Activated T-cell treated with anti-CD3 and anti-CD28 coated beads, Interleukin-2, amount 50 U/mL, for 1 hour (primary cell): ENCODE results near the gene SEC31A.

Experiments
- DNase-seq: peaks from one replicate; pipeline ENCODE4 v3.0.0-alpha.2; 2020

SEC31A gene

DNA sequence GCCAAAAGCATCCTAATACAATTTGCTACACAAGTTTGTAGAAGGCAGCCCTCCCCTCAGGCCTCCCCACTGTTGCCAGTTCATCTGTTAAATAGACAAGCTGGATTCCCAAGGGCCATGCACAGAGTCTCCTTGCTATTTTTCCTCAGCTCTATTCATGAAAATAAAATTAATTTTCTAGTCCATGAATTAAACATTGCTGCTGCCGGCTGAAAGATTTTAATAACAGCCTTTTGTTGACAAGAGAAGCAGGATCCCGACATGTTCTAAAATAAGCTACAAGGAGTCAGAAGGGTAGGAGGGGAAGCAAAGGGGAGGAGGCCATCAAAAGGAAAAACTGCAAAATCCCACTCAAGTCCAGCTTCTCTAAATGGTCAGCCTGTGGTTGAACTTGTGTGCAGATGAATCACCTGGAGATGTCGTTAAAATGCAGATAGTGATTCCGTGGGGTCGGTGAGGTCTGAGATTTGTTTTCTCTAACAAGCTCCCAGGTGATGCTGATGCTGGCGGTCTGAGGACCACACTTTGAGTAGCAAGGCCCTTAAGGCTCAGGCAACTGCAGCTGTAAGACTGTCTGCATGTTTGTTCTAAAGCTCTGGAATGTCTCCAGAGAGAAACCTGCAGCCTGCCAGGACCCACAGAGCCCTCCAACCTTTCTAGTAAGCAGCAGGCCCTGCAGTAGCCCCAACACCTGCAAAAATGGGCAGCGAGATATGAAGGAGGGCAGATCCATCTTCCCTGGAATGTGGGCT, 101.8 kb downstream of the SEC31A start:
- no peak for DNase-seq

DNA sequence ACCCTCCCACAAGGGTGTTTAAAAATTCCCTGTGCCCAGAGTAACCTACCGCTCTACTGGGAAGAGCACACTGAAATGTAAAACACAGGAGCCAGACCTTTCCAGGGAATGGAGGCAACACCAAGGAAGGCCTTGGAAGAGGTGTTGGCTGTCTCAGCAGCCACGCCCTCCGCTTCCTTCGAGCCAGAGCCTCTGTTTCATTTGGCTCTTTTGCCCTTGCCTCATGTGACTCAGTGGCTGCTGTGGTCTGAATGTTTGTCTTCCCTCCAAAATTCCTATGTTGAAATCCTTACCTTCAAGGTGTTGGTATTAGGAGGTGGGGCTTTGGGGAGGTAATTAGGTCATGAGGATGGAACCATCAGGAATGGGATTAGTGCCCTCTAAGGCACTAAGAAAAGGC, 103.6 kb downstream of the SEC31A start:
- DNase-seq = no peak

- no peak for DNase-seq
Measured at GRCh38 chr4:82786828-82787227, 104.1 kb downstream of the SEC31A start.

DNA sequence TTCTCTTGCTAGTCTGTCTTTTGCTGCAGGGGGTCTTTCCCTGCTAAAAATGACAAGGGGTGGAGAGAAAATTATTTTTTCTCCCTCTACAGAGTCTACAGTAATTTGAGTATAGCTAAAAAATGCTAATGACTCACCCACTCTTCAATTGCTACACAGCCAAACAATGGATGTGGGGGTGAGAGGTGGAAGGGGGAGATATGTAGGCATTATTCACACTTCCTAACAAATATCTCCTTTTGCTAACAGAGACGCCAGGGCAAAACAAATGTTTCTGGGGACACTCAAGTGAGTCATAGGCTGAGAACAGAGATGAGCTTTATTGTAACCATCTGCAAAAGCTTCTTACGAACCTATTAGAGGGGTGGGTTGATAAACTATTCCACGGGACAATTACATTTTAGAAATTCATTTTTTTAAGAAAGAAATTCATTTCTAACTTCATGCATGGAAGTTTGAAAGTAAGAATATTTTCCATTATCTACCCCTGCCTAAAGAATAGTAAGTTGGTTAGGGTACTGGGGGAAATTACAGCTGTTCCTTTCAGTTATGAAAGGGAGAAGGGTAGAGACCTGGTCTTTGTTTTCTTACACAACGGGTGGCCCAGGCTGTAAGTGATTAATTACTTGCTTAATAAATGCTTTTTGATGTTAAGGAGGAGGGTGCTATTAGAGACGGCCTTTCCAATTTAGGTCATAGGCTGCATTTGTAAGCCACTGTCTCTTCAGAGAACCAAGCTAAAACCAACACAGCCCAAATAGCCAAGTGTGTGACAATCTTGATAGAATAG, 105.1 kb downstream of the SEC31A start:
- DNase-seq = no peak

DNA sequence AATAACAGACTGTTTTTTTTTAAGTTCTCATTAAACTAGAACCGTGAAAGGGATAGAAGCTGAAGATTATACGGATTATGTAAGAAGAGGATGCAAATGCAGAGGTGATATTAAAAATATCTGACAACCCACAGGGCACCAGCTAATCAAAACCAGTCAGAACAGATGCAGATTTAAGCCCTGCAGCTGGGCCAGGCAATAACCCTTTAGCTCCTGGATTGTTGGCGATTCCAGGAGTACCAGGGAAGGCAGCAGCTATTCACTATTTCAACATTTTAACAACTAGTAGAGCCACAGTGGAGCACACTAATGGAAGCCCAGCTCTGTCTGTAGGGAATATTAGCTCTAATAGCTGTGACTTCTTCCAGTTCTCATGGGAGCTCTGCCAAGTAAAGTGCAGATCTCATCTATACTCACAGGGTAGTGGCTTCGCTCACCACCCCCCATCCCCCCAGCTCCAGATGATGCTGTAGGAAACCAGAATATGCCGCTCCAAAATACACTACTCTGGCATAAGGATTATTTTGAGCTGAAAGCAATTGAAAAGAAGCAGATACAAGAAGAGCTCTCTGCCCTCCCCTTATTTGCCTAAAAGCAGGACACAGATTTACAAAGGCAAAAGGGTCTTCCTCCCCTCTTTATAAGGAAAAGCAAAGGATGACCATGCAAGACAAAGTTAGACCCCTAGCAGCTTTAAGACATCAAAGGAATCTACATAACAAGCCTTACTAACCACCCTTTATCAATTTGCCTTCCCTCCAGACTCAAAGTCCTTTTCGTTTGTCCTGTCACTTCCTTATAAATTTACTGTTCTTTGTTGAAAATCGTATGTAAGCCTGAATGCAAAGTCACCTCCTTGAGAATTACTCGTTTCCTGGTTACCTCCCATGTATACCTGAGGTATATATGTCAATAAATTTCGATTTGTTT, 106.0 kb downstream of the SEC31A start:
- no peak for DNase-seq

DNA sequence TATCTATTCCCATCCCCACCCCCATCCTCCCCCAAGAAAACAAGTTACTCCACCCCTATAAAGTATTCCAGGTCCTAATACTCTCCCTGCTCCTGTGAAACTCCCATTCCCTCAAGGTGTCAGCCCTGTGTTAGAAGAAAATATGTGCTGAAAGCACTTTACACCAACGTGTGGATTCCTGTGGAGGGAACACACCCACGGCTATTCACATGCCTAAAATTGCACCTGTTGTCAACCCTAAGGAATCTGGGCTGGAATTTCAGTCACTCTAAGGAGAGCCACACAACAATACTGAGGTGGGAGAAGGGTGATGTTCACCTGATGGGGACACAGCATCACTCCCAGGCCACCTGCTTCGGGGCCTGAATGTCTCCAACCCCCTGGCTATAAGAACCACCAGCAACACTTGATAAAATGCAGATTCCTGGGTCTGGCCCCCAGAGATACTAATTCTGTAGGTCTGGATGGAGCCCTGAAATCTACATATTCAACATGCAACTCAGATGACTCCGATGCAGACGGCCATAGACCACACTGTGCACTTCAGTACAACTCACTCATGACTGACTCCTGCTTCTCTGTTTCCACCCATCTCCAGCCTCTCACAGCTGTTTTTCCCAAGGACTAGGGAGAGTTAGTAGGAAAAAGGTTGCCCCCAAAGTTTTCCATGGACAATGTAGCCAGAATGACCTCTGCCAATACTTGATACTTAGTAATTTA, 108.2 kb downstream of the SEC31A start:
- DNase-seq = no peak

DNA sequence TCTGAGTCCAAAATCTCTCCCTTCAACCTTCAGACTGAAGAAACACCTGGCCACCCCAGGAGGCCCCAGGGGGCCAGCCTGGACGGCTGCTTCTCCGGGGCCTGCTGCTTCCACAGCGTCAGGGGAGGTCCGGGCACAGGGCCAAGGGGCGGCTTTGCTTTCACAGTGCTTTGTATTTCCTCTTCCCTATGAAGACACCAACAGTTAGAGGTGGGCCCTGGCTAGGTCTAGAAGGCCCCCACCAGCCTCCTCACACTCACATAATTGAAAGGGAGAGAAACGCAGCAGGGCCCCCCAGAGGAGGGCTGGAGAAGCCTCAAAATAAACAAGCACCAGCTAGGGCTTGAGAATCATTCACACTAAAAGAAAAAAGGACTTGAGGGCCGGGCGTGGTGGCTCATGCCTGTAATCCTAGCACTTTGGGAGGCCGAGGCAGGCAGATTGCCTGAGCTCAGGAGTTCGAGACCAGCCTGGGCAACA, 110.2 kb downstream of the SEC31A start:
- no peak for DNase-seq

GRCh38 chr4:82780170-82780751, 110.7 kb downstream of the SEC31A start:
- DNase-seq = no peak

GRCh38 chr4:82779032-82779431, 111.9 kb downstream of the SEC31A start:
- no peak for DNase-seq

GRCh38 chr4:82777857-82778525, 113.0 kb downstream of the SEC31A start:
- DNase-seq = no peak

- no peak for DNase-seq
Measured at GRCh38 chr4:82776925-82777542, 113.9 kb downstream of the SEC31A start.

DNA sequence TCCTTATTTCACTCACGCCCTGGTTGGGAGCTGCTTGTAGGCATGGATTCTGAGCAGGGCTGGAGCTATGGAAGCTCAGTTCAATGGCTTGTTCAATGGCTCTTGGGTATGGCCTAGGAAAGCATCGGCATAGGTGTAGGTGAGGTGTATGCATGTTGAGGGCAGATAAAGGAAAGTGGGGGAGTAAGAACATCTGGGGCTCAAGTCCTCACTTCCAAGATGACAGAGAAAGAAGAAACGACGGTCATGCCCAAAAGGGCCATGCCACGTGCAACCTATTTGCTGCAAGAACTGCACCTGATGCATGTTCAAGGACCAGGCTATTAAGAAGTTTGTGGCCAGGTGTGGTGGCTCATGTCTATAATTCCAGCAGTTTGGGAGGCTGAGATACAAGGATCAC, 115.7 kb downstream of the SEC31A start:
- DNase-seq = no peak

- no peak for DNase-seq
Measured at GRCh38 chr4:82774711-82775171, 116.2 kb downstream of the SEC31A start.

- no peak for DNase-seq
Measured at GRCh38 chr4:82773057-82773456, 117.9 kb downstream of the SEC31A start.

- DNase-seq = no peak
Measured at GRCh38 chr4:82770607-82771006, 120.3 kb downstream of the SEC31A start.
